ENCODE results near the gene HSFX2. TPM values are rescaled to one million over a fixed set of nuclear protein-coding genes. Genes with fewer than 3 reads are reported as not detected.
"Not testable (repeated sequence)": the region's sequence is repeated elsewhere in the genome, so short reads cannot be mapped to it uniquely, and the experiment has no call there.

The HSFX2 gene, protein sequence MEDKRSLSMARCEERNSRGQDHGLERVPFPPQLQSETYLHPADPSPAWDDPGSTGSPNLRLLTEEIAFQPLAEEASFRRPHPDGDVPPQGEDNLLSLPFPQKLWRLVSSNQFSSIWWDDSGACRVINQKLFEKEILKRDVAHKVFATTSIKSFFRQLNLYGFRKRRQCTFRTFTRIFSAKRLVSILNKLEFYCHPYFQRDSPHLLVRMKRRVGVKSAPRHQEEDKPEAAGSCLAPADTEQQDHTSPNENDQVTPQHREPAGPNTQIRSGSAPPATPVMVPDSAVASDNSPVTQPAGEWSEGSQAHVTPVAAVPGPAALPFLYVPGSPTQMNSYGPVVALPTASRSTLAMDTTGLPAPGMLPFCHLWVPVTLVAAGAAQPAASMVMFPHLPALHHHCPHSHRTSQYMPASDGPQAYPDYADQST
- under 1 TPM in 1 of 2 experiments, not detected in 1; 0.28 TPM for total RNA-seq

DNA sequence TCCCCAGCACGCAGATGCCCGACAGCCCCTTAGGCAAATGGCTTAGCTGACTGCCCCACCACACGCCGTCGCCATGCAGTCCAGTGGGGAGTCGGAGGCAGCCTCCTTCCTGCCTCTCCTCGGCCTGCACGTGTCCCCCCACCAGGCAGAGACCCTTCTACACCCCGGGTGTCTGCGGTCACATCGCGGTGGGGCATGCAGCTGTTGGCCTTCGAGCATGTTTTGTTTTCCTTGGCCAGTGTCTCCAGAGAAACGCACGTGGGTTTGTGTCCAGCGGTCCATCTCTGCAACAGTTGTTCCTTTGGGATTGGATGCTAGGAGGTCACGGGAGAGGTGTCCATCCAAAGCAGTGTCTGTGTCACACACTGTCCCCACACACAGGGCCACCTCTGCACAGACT is at the start of gene HSFX2:
TSS of gene HSFX2 (minus strand) at position 101 of the 400 bp plus-strand sequence. CDS start 614 bp downstream, outside the sequence.
- ATAC-seq (ENCODE audit: low read depth), result not testable (repeated sequence)

DNA sequence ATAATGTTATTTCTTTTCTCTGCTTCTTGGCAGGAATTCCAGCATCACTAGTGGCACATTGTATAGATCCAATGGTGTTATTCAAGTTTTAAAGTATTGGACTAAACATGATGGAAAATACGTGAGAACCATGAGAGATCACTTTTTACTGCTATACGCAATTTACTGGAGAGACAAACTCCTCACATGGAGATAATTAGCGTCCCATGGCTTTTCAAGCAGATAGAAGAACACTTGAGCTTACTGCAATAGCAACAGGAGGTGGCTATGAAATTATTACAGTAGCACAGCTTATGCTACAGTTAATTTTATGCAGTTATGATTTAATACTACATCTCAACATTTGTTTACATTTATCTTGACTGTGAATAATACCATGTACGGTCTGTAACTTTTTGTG is 48.4 kb upstream of the HSFX2 start:
- Mint-ChIP-seq H3K4me1 (peaks cover 2% of the 10 kb centered on the region), H3K9me3 (no peaks in the 10 kb centered on the region), H3K36me3 (no peaks in the 10 kb centered on the region), H3K27me3 (peaks cover 5% of the 10 kb centered on the region), H3K4me3 (no peak overlapping the region), H3K27ac (no peak overlapping the region)
- POLR2A ChIA-PET, result no interaction called here
- DNase-seq (no peak), ATAC-seq (ENCODE audit: low read depth) (no peak)

More for the DNA sequence above, at the start of gene HSFX2:
- POLR2A ChIA-PET, DNase-seq, H3K27ac Mint-ChIP-seq, H3K4me3 Mint-ChIP-seq, H3K9me3 Mint-ChIP-seq, H3K36me3 Mint-ChIP-seq, H3K4me1 Mint-ChIP-seq, H3K27me3 Mint-ChIP-seq: not testable (repeated sequence)

DNA sequence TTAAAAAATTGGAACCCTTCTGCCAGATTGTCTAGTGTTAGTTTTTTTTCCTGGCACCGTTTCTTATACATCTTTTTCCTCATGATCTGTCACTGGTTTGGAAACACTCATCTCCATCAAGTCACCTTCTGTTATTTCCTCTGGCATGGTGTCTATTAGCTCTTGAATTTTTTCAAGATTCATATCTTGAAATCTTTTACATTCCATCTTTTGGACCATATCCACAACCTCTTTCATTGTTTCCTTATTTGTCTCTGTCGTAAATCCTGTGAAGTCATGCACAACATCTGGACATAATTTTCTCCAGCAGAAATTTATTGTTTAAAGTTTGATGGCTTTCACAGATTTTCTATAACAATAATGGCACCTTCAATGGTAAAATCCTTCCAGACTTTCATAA is 46.7 kb upstream of the HSFX2 start:
- peaks cover 2% of the 10 kb centered on the region for H3K4me1 Mint-ChIP-seq
- ATAC-seq (ENCODE audit: low read depth) (no peak), DNase-seq (no peak)
- no peaks in the 10 kb centered on the region for H3K9me3 Mint-ChIP-seq
- no peaks in the 10 kb centered on the region for H3K36me3 Mint-ChIP-seq
- H3K4me3 Mint-ChIP-seq, result no peak overlapping the region
- POLR2A ChIA-PET, result no interaction called here
- H3K27ac Mint-ChIP-seq, result no peak overlapping the region
- peaks cover 8% of the 10 kb centered on the region for H3K27me3 Mint-ChIP-seq

DNA sequence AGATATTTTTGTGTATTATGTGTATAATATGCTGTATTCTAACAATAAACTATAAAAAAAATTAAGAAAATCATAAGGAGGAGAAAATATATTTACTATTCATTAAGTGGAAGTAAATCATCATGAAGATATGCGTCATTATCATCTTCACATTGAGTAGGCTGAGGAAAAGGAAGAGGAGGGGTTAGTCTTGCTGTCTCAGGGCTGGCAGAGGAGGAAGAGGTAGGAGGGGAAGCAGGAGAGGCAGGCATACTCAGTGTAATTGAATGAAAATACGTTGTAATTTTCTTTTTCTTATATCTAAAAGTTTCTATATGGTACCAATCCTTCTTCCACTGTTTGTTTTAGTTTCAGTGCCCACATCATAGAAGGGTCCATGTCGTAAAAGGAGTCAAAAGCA is 46.3 kb upstream of the HSFX2 start:
- peaks cover 8% of the 10 kb centered on the region for H3K27me3 Mint-ChIP-seq
- H3K9me3 Mint-ChIP-seq, result no peaks in the 10 kb centered on the region
- no peak for ATAC-seq (ENCODE audit: low read depth)
- DNase-seq, result no peak
- H3K27ac Mint-ChIP-seq, result no peak overlapping the region
- POLR2A ChIA-PET, result no interaction called here
- H3K36me3 Mint-ChIP-seq, result no peaks in the 10 kb centered on the region
- no peak overlapping the region for H3K4me3 Mint-ChIP-seq
- H3K4me1 Mint-ChIP-seq, result peaks cover 2% of the 10 kb centered on the region

DNA sequence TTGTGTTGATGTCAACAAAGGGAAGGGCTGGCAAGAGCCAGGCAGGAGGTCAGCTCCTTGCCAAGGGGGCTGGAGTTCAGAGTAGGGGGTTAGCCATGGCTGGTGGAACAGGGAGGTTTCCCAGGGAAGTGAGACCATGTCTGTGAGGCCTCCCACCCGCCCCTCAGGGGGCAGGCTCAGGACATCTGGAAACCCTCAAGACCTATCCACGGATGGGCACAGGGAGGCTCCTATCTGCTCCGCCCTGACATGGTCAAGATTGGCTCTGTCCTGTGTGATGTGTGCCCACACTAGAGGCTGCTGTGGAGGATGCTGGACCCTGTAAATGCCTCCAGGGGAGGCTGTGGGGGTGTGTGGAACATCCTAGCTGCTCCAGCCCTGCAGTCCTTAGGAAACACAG is 44.5 kb upstream of the HSFX2 start:
- DNase-seq (no peak), ATAC-seq (ENCODE audit: low read depth) (no peak)
- Mint-ChIP-seq H3K36me3 (no peaks in the 10 kb centered on the region), H3K4me3 (no peak overlapping the region), H3K27ac (no peak overlapping the region), H3K9me3 (no peaks in the 10 kb centered on the region), H3K4me1 (peaks cover 2% of the 10 kb centered on the region), H3K27me3 (peaks cover 6% of the 10 kb centered on the region)
- POLR2A ChIA-PET, result no interaction called here

DNA sequence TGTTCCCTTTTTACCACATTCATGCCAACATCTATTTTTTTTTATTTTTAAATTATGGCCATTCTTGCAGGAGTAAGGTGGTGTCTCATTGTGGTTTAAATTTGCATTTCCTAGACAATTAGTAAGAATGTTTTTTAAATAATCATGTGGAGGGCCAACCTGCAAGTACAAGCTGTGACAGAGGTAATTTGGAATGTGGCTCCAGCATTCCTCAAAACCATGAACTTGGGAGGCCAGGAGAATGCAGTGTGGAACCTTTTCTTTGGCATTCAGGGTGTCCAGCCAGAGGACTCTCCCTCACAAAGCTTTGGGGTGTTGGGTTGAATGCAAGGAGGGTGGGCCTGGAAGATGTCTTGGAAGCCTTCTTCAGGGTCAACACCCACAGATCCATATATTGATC is 43.7 kb upstream of the HSFX2 start:
- ATAC-seq (ENCODE audit: low read depth) (no peak), DNase-seq (no peak)
- Mint-ChIP-seq H3K4me1 (peaks cover 2% of the 10 kb centered on the region), H3K9me3 (no peaks in the 10 kb centered on the region), H3K36me3 (no peaks in the 10 kb centered on the region), H3K27me3 (peaks cover 8% of the 10 kb centered on the region), H3K27ac (no peak overlapping the region), H3K4me3 (no peak overlapping the region)
- POLR2A ChIA-PET, result no interaction called here

DNA sequence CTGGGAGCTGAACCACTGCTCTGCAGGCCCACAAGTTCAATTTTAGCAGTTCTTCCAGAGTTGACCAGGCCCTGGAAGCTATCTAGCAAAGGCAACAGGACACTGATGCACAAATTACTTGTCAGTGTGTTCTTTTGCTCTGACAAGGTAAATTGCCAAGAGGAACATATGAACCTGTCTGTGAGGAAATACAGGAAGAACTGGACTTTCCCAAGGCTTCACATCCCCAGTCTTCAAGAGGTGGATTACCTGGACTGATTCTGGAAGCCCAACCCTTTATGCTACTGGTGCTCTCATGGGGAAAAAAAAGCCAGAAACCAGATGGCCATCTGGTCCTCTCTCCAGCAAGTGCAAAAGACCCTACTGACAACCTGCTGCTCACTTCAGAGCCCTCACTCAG is 38.4 kb upstream of the HSFX2 start:
- peaks cover 5% of the 10 kb centered on the region for H3K36me3 Mint-ChIP-seq
- ATAC-seq (ENCODE audit: low read depth), result no peak
- no peak overlapping the region for H3K27ac Mint-ChIP-seq
- no peak overlapping the region for H3K4me3 Mint-ChIP-seq
- peaks cover 6% of the 10 kb centered on the region for H3K27me3 Mint-ChIP-seq
- no peak for DNase-seq
- peaks cover 21% of the 10 kb centered on the region for H3K4me1 Mint-ChIP-seq
- H3K9me3 Mint-ChIP-seq, result no peaks in the 10 kb centered on the region
- POLR2A ChIA-PET, result no interaction called here

DNA sequence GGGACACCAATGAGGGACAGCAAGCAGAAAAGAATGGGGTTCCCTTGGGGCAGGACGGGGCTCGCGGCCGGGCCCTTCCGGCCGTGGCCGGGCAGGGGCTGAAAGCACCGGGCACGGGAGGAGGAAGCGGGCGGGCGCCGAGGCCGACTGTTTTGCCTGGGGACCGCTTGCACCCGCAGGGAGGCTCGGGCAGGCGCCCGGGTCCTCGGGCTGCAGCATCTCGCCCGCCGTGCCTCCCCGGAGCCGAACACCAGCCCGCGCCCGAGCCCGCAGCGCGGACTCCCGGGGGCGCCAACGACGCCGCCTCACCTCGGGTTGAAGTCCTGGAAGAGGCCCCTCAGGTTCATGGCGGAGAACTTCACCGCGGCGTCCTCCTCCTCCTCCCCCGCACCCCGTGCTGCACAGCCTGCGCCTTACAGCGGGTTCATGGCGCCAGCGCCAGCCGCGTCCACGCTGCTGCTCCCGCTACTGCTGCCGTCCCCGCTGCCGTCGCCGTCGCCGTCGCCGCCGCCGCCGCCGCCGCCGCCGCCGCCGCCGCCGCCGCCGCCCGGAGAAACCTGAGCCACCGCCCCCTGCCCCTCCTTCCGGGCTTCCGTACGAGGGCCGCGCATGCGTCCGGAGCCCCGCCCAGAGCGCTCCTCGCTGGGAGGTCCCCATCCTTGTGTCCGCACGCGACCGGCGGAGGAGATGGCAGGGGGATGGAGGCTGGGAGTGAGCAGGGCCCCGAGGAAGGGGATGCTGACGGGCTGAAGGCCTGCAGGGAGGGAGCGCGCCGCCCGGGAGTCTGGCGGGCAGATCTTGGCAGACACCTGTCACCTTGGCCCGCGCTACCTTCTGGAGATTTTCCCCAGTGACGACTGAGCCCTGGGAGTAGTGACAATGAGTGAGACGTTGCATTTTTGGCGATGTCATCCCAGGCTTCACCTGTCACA is 36.4 kb upstream of the HSFX2 start, which contains the start of gene TMEM185A:
TSS of gene TMEM185A (minus strand) at position 559 of the 932 bp plus-strand sequence. CDS start at position 347, 212 bp downstream.
- H3K4me3 Mint-ChIP-seq, result peak within 1 kb of the TSS; percentile 93
- peaks cover 5% of the 10 kb centered on the region for H3K36me3 Mint-ChIP-seq
- peak within 1 kb of the TSS; percentile 80 for H3K27ac Mint-ChIP-seq
- POLR2A ChIA-PET, result no interaction called here
- peaks cover 2% of the 10 kb centered on the region for H3K27me3 Mint-ChIP-seq
- no peaks in the 10 kb centered on the region for H3K9me3 Mint-ChIP-seq
- H3K4me1 Mint-ChIP-seq, result peaks cover 27% of the 10 kb centered on the region
- ATAC-seq (ENCODE audit: low read depth) (peak; percentile 91), DNase-seq (peak; percentile 78)

DNA sequence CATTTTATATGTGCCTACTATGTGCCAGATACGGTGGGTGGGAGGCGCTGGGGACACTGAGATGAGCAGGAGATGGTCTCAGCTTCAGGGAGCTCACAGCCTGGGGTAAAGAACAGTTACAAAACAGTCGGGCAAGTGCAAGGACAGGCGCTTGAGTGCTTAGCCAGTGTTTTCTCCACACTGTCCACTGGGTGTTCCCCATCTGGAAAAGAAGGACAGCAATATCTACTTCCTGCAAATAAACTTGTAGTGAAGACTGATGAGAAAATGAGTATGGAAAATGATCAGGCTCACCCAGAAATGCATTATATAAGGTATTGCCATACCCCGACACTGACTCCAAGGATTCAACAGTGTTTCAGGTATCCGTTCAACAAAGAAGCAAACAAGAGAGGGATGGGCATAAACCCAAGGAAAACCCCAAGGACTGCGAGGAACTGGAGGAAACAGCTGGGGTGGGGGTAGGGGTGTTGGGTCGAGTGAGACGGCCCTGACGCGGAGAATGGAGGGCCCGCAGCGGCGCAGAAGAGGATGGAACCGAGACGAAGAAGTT is 35.6 kb upstream of the HSFX2 start:
- Mint-ChIP-seq H3K9me3 (no peaks in the 10 kb centered on the region), H3K36me3 (peaks cover 5% of the 10 kb centered on the region), H3K27ac (peak overlapping the region; percentile 80), H3K4me3 (peak overlapping the region; percentile 93), H3K27me3 (peaks cover 2% of the 10 kb centered on the region), H3K4me1 (peaks cover 27% of the 10 kb centered on the region)
- ATAC-seq (ENCODE audit: low read depth) (no peak), DNase-seq (no peak)
- POLR2A ChIA-PET, result no interaction called here

DNA sequence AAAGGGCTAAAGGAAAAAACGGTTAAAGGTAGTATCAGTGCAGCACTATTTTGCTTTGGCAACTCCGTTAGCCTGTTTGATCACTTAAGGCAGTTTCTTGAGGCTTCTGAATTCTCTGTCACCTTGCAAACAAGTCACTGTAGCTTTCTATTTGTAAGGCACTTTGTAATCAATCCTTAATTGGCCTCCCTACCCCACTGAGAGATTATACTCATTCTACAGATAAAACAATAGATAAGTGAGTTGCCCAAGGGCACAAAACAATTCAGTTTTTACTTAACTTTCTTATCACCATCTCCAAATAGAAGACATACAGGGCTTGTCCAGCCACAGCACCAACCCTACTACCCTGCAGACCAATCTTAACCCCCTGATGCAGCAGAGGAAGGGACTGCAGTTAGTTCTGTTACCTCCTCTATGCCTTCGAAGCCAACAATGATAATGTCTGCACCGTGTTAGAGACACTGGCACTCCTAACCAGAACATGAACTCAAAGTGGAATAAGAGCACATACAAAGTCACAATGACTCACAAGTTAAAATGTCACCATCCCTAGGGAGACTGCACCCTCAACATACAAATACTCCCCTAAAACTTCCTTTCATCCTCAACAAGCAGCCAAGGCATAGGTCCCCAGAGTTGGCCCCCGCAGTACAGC is 34.7 kb upstream of the HSFX2 start:
- peaks cover 27% of the 10 kb centered on the region for H3K4me1 Mint-ChIP-seq
- ATAC-seq (ENCODE audit: low read depth) (no peak), DNase-seq (no peak)
- POLR2A ChIA-PET, result no interaction called here
- H3K27ac Mint-ChIP-seq, result no peak overlapping the region
- peaks cover 2% of the 10 kb centered on the region for H3K27me3 Mint-ChIP-seq
- peak overlapping the region; percentile 93 for H3K4me3 Mint-ChIP-seq
- no peaks in the 10 kb centered on the region for H3K9me3 Mint-ChIP-seq
- peaks cover 8% of the 10 kb centered on the region for H3K36me3 Mint-ChIP-seq

DNA sequence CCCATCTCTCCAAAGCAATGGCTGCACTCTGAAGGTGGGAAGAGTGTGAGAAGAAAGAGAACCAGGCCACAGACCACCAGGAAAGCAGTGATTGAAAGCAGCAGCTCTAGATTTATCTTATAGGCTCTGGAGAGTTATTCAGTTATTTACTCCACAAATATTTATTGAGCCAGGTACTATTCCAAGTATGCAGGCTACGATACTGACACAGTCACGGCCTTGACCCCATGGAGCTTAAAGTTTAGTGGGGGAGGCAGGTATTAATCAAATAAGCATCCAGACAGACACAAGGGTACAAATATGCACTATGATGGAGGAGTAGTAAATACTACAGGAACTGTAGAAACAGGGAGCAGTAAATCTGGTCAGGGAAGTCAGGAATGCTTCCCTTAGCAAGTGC is 33.7 kb upstream of the HSFX2 start:
- no peak for DNase-seq
- POLR2A ChIA-PET, result no interaction called here
- Mint-ChIP-seq H3K27me3 (no peaks in the 10 kb centered on the region), H3K9me3 (no peaks in the 10 kb centered on the region), H3K36me3 (peaks cover 8% of the 10 kb centered on the region), H3K4me3 (no peak overlapping the region), H3K27ac (no peak overlapping the region), H3K4me1 (peaks cover 27% of the 10 kb centered on the region)
- no peak for ATAC-seq (ENCODE audit: low read depth)

DNA sequence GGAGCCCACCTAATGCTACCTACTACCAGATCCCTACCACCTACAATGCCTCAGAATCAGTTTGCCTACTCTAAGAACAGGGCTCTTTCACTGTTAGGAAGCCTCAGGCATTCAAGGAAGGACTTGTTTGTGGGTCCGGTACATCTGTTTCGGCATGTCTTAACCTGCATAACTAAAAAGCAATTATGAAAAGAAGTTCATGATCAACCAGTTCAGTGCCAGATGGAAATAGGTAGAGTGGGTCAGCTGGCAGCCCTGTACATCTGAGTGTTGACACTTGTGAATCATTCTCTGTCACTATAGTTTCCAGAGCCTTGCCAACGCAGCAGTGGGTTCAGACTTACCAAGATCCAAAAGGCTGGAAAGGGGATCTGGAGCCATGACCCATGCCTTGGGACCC is 33.2 kb upstream of the HSFX2 start:
- POLR2A ChIA-PET, result no interaction called here
- H3K27me3 Mint-ChIP-seq, result no peaks in the 10 kb centered on the region
- ATAC-seq (ENCODE audit: low read depth) (no peak), DNase-seq (no peak)
- no peaks in the 10 kb centered on the region for H3K9me3 Mint-ChIP-seq
- H3K4me3 Mint-ChIP-seq, result no peak overlapping the region
- no peak overlapping the region for H3K27ac Mint-ChIP-seq
- H3K36me3 Mint-ChIP-seq, result peaks cover 8% of the 10 kb centered on the region
- H3K4me1 Mint-ChIP-seq, result peaks cover 27% of the 10 kb centered on the region

DNA sequence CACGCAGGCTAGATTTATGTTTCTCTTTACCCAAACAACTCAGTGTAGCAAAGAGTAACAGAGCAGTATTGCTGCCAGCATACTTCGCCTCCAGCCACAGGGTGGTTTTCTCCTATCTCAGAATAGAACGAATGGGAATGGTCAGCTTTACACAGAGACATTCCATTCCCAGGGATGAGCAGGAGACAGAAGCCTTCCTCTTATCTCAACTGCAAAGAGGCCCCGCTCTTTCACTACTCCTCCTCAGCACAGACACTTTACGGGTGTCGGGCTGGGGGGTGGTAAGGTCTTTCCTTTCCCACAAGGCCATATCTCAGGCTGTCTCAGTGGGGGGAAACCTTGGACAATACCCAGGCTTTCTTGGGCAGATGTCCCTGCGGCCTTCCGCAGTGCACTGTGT is 31.7 kb upstream of the HSFX2 start:
- H3K27me3 Mint-ChIP-seq; POLR2A ChIA-PET; H3K27ac Mint-ChIP-seq; H3K9me3 Mint-ChIP-seq; H3K36me3 Mint-ChIP-seq; ATAC-seq (ENCODE audit: low read depth); DNase-seq; H3K4me3 Mint-ChIP-seq: not testable (repeated sequence)
- peaks cover 24% of the 10 kb centered on the region for H3K4me1 Mint-ChIP-seq
